ENCODE results near the gene PAFAH1B1. TPM values are rescaled to one million over a fixed set of nuclear protein-coding genes. Genes with fewer than 3 reads are reported as not detected.

PAFAH1B1 gene
- total and polyA plus RNA-seq, 2 donors (not counting 3 experiments of a cell fraction or from before 2014, with no cell fraction given), result 46.5 to 158 TPM

DNA sequence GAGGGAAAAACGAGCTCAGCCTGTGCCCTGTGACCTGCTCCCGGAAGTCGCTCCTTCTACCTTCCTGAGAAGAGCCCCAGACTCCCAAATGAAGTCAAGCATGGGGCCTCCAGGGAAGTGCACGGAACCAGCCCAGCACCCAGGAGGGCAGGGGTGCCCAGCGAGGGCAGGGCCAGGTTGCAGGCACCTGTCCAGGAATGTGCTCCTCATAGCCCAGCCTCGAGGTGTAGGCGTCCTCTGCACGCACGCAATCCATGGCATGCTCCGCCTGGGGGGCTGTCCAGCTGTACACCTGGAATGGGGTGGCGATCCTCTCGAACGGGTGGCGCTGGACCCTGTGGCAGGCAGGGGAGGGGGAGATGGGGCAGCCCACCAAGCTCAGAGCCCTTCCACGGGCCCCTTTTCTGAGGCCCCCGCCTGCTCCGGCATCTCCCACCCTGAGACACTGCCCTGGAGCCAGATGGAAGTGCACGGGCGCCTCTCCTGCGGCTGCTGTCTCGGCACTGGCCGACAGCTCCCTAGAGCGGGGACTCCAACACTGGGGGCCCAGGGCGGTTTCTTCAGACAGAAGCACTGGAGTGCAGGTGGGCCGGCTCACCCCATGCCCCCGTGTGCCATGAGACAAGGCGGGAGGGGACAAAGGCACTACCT is 107.2 kb downstream of the PAFAH1B1 start:
- Histone ChIP-seq H2AFZ (ENCODE audit: low read depth, low read length) (no peak overlapping the region), H3K27ac (ENCODE audit: insufficient read depth, low read depth, low read length) (no peak overlapping the region), H3K4me2 (ENCODE audit: insufficient read depth, low read length) (no peak overlapping the region), H3K4me3 (replicated peaks in 1 of 3; ENCODE audit: insufficient read depth in 1 of 3, low read depth in 1 of 3, low read length in 3 of 3) (no peak overlapping the region), H3K27me3 (ENCODE audit: control insufficient read depth in 2 of 2, insufficient read depth in 2 of 2, low read length in 2 of 2) (no peaks in the 10 kb centered on the region), H3K9me3 (replicated peaks; ENCODE audit: control insufficient read depth, insufficient read depth, low read length) (no peaks in the 10 kb centered on the region), H3K9me1 (replicated peaks; ENCODE audit: control insufficient read depth, extremely low read depth, insufficient read depth, low read length) (no peaks in the 10 kb centered on the region), H3K9ac (replicated peaks; ENCODE audit: extremely low read depth, insufficient read depth, low read length) (no peak overlapping the region), H3K79me2 (ENCODE audit: control insufficient read depth, insufficient read depth, low read length) (peaks cover 12% of the 10 kb centered on the region), H3K4me1 (ENCODE audit: control insufficient read depth, extremely low read depth, insufficient read depth, low read length) (no peaks in the 10 kb centered on the region), H4K20me1 (replicated peaks; ENCODE audit: control insufficient read depth, extremely low read depth, insufficient read depth, low read length) (no peaks in the 10 kb centered on the region), H3K36me3 (ENCODE audit: control insufficient read depth in 2 of 2, extremely low read depth in 1 of 2, insufficient read depth in 2 of 2, low read length in 2 of 2) (peaks cover 5 to 25% of the 10 kb centered on the region in 2 experiments)
- FAIRE-seq (no peak), DNase-seq (ENCODE audit: low read depth, low spot score) (no peak)
- intact Hi-C loops (cut with micrococcal nuclease) (no loop called here), dilution Hi-C loops (cut with MboI; ENCODE audit: extremely low pct_ligation_motif_present, low sequenced_read_pairs) (no loop called here)
- TF ChIP-seq, protein P1, sequence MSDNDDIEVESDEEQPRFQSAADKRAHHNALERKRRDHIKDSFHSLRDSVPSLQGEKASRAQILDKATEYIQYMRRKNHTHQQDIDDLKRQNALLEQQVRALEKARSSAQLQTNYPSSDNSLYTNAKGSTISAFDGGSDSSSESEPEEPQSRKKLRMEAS (IDR thresholded peaks at IDR 0.05; ENCODE audit: insufficient read depth, insufficient read length), result no peak
- no peak for TF ChIP-seq MYC (IDR thresholded peaks at IDR 0.05; ENCODE audit: low read depth, low read length)
- no peak for TF ChIP-seq FOS (IDR thresholded peaks at IDR 0.05; ENCODE audit: borderline replicate concordance, insufficient read depth, low read length)
- TF ChIP-seq JUN (IDR thresholded peaks at IDR 0.05; ENCODE audit: borderline replicate concordance, insufficient read depth, insufficient read length, low read depth), result no peak
- ChIA-PET CTCF (interaction anchor here (1.2 kb wide), 1 partner anchor 10 kb away, joined by 6 read pairs; no protein-coding TSS in a partner anchor), POLR2A (no interaction called here)
- no TSS peak for BruUV-seq (replicated peaks)

DNA sequence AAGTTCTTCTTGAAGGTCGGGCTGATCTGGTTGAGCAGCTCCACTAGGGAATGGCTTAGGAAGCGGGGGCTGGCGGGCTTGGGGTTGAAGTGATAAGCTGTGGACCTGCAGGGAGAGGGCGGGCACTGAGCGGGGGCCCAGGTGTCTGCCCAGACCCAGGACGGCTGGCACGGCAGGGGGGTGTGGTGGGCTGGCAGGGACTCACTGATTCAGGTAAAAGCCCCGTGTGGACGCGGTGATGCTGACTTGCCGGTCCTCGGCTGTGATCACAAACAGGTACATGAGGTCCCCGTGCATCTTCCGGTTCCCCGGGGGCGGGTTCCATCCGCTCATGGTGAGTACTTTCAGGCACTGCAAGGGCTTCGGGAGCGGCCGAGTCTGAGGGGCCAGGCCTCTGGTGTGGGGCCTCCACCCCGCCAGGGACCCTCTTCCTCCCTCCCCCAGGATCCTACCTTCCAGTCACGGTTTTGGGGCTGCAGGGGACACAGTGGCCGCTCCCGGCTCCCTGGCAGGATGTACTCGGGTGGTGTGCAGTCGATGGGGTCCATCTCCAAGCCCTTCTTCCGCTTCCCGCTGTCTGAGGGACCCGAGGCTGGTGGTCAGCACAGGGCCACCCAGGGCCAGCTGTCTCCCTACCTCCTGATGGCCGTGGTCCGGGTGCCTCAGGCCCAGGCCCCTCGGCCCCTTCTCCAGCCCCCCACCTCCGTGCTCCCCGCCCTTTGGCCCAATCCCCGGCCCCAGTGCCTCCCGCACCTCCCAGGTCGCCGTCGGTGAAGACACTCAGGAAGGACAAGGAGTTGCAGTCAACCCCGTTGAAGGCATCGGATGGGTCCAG is 107.9 kb downstream of the PAFAH1B1 start:
- H3K79me2 ChIP-seq (ENCODE audit: control insufficient read depth, insufficient read depth, low read length), result peaks cover 20% of the 10 kb centered on the region
- H3K4me1 ChIP-seq (ENCODE audit: control insufficient read depth, extremely low read depth, insufficient read depth, low read length), result no peaks in the 10 kb centered on the region
- dilution Hi-C loops (cut with MboI; ENCODE audit: extremely low pct_ligation_motif_present, low sequenced_read_pairs), result no loop called here
- ChIA-PET POLR2A (no interaction called here), CTCF (interaction anchor here (1.2 kb wide), 1 partner anchor 9 kb away, joined by 6 read pairs; no protein-coding TSS in a partner anchor)
- peaks cover 2 to 20% of the 10 kb centered on the region in 2 experiments for H3K36me3 ChIP-seq (ENCODE audit: control insufficient read depth in 2 of 2, extremely low read depth in 1 of 2, insufficient read depth in 2 of 2, low read length in 2 of 2)
- no peaks in the 10 kb centered on the region for H4K20me1 ChIP-seq (replicated peaks; ENCODE audit: control insufficient read depth, extremely low read depth, insufficient read depth, low read length)
- H3K9me1 ChIP-seq (replicated peaks; ENCODE audit: control insufficient read depth, extremely low read depth, insufficient read depth, low read length), result no peaks in the 10 kb centered on the region
- FAIRE-seq (no peak), DNase-seq (ENCODE audit: low read depth, low spot score) (no peak)
- no peak overlapping the region for H3K4me3 ChIP-seq (replicated peaks in 1 of 3; ENCODE audit: insufficient read depth in 1 of 3, low read depth in 1 of 3, low read length in 3 of 3)
- H3K4me2 ChIP-seq (ENCODE audit: insufficient read depth, low read length), result no peak overlapping the region
- H3K9ac ChIP-seq (replicated peaks; ENCODE audit: extremely low read depth, insufficient read depth, low read length), result no peak overlapping the region
- H3K9me3 ChIP-seq (replicated peaks; ENCODE audit: control insufficient read depth, insufficient read depth, low read length), result no peaks in the 10 kb centered on the region
- intact Hi-C loops (cut with micrococcal nuclease), result no loop called here
- no peak overlapping the region for H2AFZ ChIP-seq (ENCODE audit: low read depth, low read length)
- TF ChIP-seq EZH2 (IDR thresholded peaks at IDR 0.05; ENCODE audit: borderline replicate concordance, low read depth, low read length, severe bottlenecking) (no peak), JUN (IDR thresholded peaks at IDR 0.05; ENCODE audit: borderline replicate concordance, insufficient read depth, insufficient read length, low read depth) (no peak), FOS (IDR thresholded peaks at IDR 0.05; ENCODE audit: borderline replicate concordance, insufficient read depth, low read length) (no peak), POLR2A (IDR thresholded peaks at IDR 0.05; ENCODE audit: low read depth, low read length) (no peak), MYC (IDR thresholded peaks at IDR 0.05; ENCODE audit: low read depth, low read length) (no peak), POLR2AphosphoS5 (IDR thresholded peaks at IDR 0.05; ENCODE audit: insufficient read depth, low read depth, low read length) (no peak), CTCF (IDR thresholded peaks at IDR 0.05; ENCODE audit: extremely low read depth in 1 of 2, insufficient read depth in 1 of 2, low read depth in 1 of 2, low read length in 2 of 2) (no peak), GATA2 (IDR thresholded peaks at IDR 0.05; ENCODE audit: insufficient read depth, insufficient read length, low read depth, low read length) (no peak)
- TF ChIP-seq, protein P1 (IDR thresholded peaks at IDR 0.05; ENCODE audit: insufficient read depth, insufficient read length), result no peak
- no peak overlapping the region for H3K27ac ChIP-seq (ENCODE audit: insufficient read depth, low read depth, low read length)
- H3K27me3 ChIP-seq (ENCODE audit: control insufficient read depth in 2 of 2, insufficient read depth in 2 of 2, low read length in 2 of 2), result no peaks in the 10 kb centered on the region
- BruUV-seq (replicated peaks), result TSS peak; percentile 55
